ENCODE measurements around the gene PDGFRB. TPM values are rescaled to one million over a fixed set of nuclear protein-coding genes. Genes with fewer than 3 reads are reported as not detected.

PDGFRB gene
- total RNA-seq, 1 donor from 2014 or later: 341 TPM

DNA sequence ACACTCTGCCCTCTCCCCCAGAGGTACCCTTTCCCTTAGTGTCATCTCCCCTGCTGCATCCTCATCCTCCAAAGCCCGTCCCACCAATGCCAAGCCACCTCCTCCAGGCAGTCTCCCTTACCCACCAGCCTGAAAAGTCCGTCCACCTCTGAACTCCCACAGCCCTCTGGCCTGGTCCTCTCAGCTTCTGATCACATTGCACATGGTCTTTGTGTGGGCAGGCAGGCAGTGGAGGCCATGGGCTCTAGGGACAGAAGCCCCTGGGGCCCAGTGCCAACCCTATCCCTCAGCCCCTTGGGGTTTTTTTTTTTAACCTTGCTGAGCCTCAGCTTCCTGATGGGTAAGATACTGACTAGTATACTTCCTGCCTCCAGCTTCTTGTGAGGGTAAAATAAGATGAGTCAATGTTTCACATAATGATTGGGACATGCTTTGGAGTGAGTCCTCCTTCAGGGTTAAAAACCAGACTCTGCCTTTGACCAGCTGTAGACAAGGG is 88.7 kb downstream of the PDGFRB start:
- intact Hi-C loops (cut with DNase I): no loop called here
- Histone ChIP-seq H3K9me3 (no peaks in the 10 kb centered on the region), H3K4me3 (no peak overlapping the region), H3K27ac (peak overlapping the region in 1 of 2 donors; percentile 16), H3K4me1 (peaks cover 0 to 4% of the 10 kb centered on the region in 2 donors), H3K36me3 (peaks cover 0 to 3% of the 10 kb centered on the region in 2 donors), H3K27me3 (no peaks in the 10 kb centered on the region)
- TF ChIP-seq, protein P1, sequence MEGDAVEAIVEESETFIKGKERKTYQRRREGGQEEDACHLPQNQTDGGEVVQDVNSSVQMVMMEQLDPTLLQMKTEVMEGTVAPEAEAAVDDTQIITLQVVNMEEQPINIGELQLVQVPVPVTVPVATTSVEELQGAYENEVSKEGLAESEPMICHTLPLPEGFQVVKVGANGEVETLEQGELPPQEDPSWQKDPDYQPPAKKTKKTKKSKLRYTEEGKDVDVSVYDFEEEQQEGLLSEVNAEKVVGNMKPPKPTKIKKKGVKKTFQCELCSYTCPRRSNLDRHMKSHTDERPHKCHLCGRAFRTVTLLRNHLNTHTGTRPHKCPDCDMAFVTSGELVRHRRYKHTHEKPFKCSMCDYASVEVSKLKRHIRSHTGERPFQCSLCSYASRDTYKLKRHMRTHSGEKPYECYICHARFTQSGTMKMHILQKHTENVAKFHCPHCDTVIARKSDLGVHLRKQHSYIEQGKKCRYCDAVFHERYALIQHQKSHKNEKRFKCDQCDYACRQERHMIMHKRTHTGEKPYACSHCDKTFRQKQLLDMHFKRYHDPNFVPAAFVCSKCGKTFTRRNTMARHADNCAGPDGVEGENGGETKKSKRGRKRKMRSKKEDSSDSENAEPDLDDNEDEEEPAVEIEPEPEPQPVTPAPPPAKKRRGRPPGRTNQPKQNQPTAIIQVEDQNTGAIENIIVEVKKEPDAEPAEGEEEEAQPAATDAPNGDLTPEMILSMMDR (IDR thresholded peaks at IDR 0.05): no peak
- DNase-seq (ENCODE audit: low spot score in 2 of 2): no peak

DNA sequence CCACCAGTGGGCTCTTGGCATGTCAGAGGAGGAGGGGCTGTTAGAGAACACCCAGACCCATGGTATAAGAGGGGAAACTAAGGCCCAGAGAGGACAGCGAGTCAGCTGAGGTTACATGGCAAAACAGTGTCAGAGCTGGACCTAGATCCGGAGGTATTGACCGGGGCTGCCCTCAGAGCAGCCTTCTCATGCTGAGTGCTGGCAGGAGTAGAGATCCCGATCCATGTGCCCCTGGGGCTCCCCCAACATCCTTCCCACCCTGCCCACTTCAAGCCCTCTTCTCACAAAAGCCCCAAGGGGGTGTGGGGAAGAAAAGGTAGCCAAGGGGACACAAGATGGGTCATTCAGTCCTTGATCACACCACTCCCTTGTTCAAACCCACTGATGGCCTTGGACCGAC is 89.2 kb downstream of the PDGFRB start:
- intact Hi-C loops (cut with DNase I): no loop called here
- Histone ChIP-seq H3K27me3 (no peaks in the 10 kb centered on the region), H3K4me1 (peaks cover 0 to 4% of the 10 kb centered on the region in 2 donors), H3K36me3 (peaks cover 0 to 3% of the 10 kb centered on the region in 2 donors), H3K9me3 (no peaks in the 10 kb centered on the region), H3K4me3 (no peak overlapping the region), H3K27ac (peak overlapping the region in 1 of 2 donors; percentile 65)
- TF ChIP-seq, protein P1 (IDR thresholded peaks at IDR 0.05): no peak
- DNase-seq (ENCODE audit: low spot score in 2 of 2): no peak

DNA sequence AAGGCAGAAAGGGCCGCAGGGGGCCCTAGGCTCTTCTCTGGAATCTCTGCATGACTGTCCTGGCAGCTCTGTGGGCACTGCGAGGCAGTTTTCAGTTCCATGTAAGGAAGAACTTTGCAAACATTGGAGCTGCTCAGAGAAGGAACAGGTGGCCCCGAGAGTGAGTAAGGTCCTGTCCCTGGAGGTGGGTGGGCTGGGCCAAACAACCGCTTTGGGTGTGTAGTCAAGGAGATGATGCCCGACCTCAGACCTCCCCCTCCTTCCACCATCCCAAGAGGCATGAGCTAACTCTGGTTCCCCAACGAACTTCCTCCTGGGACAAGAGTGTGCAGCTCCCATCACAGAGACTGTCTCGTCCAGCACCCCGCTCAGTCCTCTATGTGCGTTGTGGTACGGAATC is 89.8 kb downstream of the PDGFRB start:
- H3K4me3 ChIP-seq: no peak overlapping the region
- intact Hi-C loops (cut with DNase I): no loop called here
- peak; percentile 42 to 76 for DNase-seq (ENCODE audit: low spot score in 2 of 2)
- H3K9me3 ChIP-seq: no peaks in the 10 kb centered on the region
- H3K27me3 ChIP-seq: no peaks in the 10 kb centered on the region
- H3K4me1 ChIP-seq: peaks cover 0 to 4% of the 10 kb centered on the region in 2 donors
- peaks cover 0 to 3% of the 10 kb centered on the region in 2 donors for H3K36me3 ChIP-seq
- TF ChIP-seq, protein P1 (IDR thresholded peaks at IDR 0.05): no peak
- peak overlapping the region in 1 of 2 donors; percentile 65 for H3K27ac ChIP-seq

GRCh38 chr5:150065346-150065745 is 90.3 kb downstream of the PDGFRB start:
- H3K27ac ChIP-seq: peak overlapping the region in 1 of 2 donors; percentile 65
- H3K4me1 ChIP-seq: peaks cover 0 to 4% of the 10 kb centered on the region in 2 donors
- TF ChIP-seq, protein P1 (IDR thresholded peaks at IDR 0.05): no peak
- peak; percentile 27 to 74 for DNase-seq (ENCODE audit: low spot score in 2 of 2)
- no peak overlapping the region for H3K4me3 ChIP-seq
- H3K36me3 ChIP-seq: peaks cover 0 to 3% of the 10 kb centered on the region in 2 donors
- no peaks in the 10 kb centered on the region for H3K27me3 ChIP-seq
- H3K9me3 ChIP-seq: no peaks in the 10 kb centered on the region
- intact Hi-C loops (cut with DNase I): no loop called here

DNA sequence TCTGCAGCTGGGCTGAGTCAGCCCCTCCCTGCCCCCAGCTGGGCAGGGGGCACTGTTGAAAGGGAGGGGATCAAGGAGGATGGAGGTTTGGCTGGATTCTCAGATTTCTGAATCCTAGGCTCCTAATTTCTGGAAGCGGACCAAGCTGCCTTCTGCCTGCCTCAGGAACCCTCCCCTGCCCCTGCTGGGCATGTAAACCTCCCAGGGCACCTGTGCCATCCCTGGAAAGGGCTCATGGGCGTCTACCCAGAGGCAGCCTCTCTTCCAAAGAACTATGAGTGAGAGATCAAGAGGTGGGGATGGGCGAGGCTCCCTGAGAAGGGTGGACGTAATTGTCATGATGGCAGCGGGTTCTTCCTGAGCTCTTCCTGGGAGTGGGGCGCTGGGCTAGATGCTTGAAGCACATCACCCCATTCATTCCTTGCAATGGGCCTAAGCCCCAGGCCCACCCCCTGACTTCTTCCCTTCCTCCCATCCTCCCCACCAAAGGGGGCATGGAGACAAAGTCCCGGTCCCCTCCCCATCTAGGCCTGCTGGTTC is 90.9 kb downstream of the PDGFRB start:
- no peak overlapping the region for H3K4me3 ChIP-seq
- H3K27ac ChIP-seq: peak overlapping the region; percentile 6 to 65
- H3K36me3 ChIP-seq: peaks cover 0 to 3% of the 10 kb centered on the region in 2 donors
- peaks cover 0 to 4% of the 10 kb centered on the region in 2 donors for H3K4me1 ChIP-seq
- DNase-seq (ENCODE audit: low spot score in 2 of 2): no peak
- TF ChIP-seq, protein P1 (IDR thresholded peaks at IDR 0.05): no peak
- H3K9me3 ChIP-seq: no peaks in the 10 kb centered on the region
- intact Hi-C loops (cut with DNase I): no loop called here
- no peaks in the 10 kb centered on the region for H3K27me3 ChIP-seq

Other genes with a start within 250 kb of the PDGFRB start
- not detected for gene PDE6A, start 211.1 kb downstream of the PDGFRB start, total RNA-seq
- 6.9 TPM for gene SLC26A2, start 195.1 kb downstream of the PDGFRB start, total RNA-seq
- gene TIGD6, start 155.2 kb downstream of the PDGFRB start, total RNA-seq: 4.2 TPM
- 56.4 TPM for gene HMGXB3, start 155.1 kb downstream of the PDGFRB start, total RNA-seq
- gene CSF1R, start 69.3 kb downstream of the PDGFRB start, total RNA-seq: 70.9 TPM
- not detected for gene CDX1, start 10.9 kb upstream of the PDGFRB start, total RNA-seq
- gene SLC6A7, start 34.2 kb upstream of the PDGFRB start, total RNA-seq: not detected
- not detected for gene CAMK2A, start 133.9 kb upstream of the PDGFRB start, total RNA-seq
- gene ARSI, start 147.1 kb upstream of the PDGFRB start, total RNA-seq: not detected
- 31.4 TPM for gene TCOF1, start 201.9 kb upstream of the PDGFRB start, total RNA-seq

All from ascending aorta (tissue), 2 donors.